Uterus (tissue), 2 donors: ENCODE data around the gene JADE2.

Experiments
- CTCF ChIP-seq, 4 experiments: fragments of 200-600 bp in 2 of 4; fragments of 450-650 bp in 2 of 4; sonication (generic) in 2 of 4; IDR thresholded peaks; one replicate each; pipeline ENCODE4 v1.5.1; 2016 to 2019; ENCODE audit warnings: antibody characterized with exemption in 4 of 4, mild to moderate bottlenecking in 2 of 4, moderate library complexity in 1 of 4
- POLR2A ChIP-seq, 2 donors: fragments of 450-650 bp; IDR thresholded peaks; one replicate each; pipeline ENCODE4 v1.6.1; 2016; ENCODE audit warnings: antibody characterized with exemption in 2 of 2, mild to moderate bottlenecking in 1 of 2, moderate library complexity in 1 of 2

- TF ChIP-seq CTCF (IDR thresholded peaks at IDR 0.05) (no peak), POLR2A (IDR thresholded peaks at IDR 0.05) (no peak)
Observed at GRCh38 chr5:134571693-134572405, 46.4 kb downstream of the JADE2 start.
